HepG2 (cell line): ENCODE results near the gene RHBDF2. TPM values are rescaled to one million over a fixed set of nuclear protein-coding genes. Genes with fewer than 3 reads are reported as not detected.

Source experiments
- EED ChIP-seq: sonication (generic); formaldehyde crosslinking; IDR thresholded peaks from 2 replicates; pipeline ENCODE4 v1.5.0; 2020; ENCODE audit warnings: mild to moderate bottlenecking, missing genetic modification reagents
- FOXK2 ChIP-seq: fragments of 450-650 bp; IDR thresholded peaks from 2 replicates; pipeline ENCODE4 v1.6.1; 2016
- GABPB1 ChIP-seq: IDR thresholded peaks from 2 replicates; pipeline ENCODE4 v1.6.1; 2016; ENCODE audit warnings: mild to moderate bottlenecking, missing genetic modification reagents, moderate library complexity, missing compliant biosample characterization
- GLI4 ChIP-seq: sonication (generic); formaldehyde crosslinking; IDR thresholded peaks from 2 replicates; pipeline ENCODE4 v1.5.1; 2020; ENCODE audit warnings: missing genetic modification reagents, mild to moderate bottlenecking, moderate library complexity, borderline replicate concordance
- KDM5A ChIP-seq: fragments of 200-600 bp; sonication (generic); IDR thresholded peaks from 2 replicates; pipeline ENCODE4 v1.7.0; 2018; ENCODE audit warnings: antibody characterized with exemption, mild to moderate bottlenecking, low read length, borderline replicate concordance
- MEF2D ChIP-seq: sonication (generic); formaldehyde crosslinking; IDR thresholded peaks from 2 replicates; pipeline ENCODE4 v1.5.1; 2020; ENCODE audit warnings: mild to moderate bottlenecking, missing genetic modification reagents
- MLLT10 ChIP-seq: sonication (generic); formaldehyde crosslinking; IDR thresholded peaks from 2 replicates; pipeline ENCODE4 v1.4.0; 2020; ENCODE audit warnings: missing genetic modification reagents
- SOX6 ChIP-seq, 2 experiments: fragments of 450-650 bp in 1 of 2; sonication (generic) in 1 of 2; formaldehyde crosslinking in 1 of 2; IDR thresholded peaks; 2 replicates each; pipeline versions ENCODE4 v1.4.0 to v1.6.1; 2017 to 2020; ENCODE audit warnings: antibody characterized with exemption in 1 of 2, mild to moderate bottlenecking in 1 of 2, missing genetic modification reagents in 1 of 2
- SP140L ChIP-seq: sonication (generic); formaldehyde crosslinking; IDR thresholded peaks from 2 replicates; pipeline ENCODE4 v1.4.0; 2020; ENCODE audit warnings: missing genetic modification reagents, borderline replicate concordance
- ZNF30 ChIP-seq: sonication (generic); formaldehyde crosslinking; IDR thresholded peaks from 2 replicates; pipeline ENCODE4 v1.5.0; 2020; ENCODE audit warnings: mild to moderate bottlenecking, missing genetic modification reagents
- ZNF343 ChIP-seq: sonication (generic); formaldehyde crosslinking; IDR thresholded peaks from 2 replicates; pipeline ENCODE4 v1.4.0; 2020; ENCODE audit warnings: mild to moderate bottlenecking, missing genetic modification reagents
- ZNF549 ChIP-seq: sonication (generic); formaldehyde crosslinking; IDR thresholded peaks from 2 replicates; pipeline ENCODE4 v1.5.0; 2020; ENCODE audit warnings: missing genetic modification reagents
- ZNF616 ChIP-seq: sonication (generic); formaldehyde crosslinking; IDR thresholded peaks from 2 replicates; pipeline ENCODE4 v1.5.0; 2020; ENCODE audit warnings: low read depth, mild to moderate bottlenecking, missing genetic modification reagents
- ZNF749 ChIP-seq: sonication (generic); formaldehyde crosslinking; IDR thresholded peaks from 2 replicates; pipeline ENCODE4 v1.8.0; 2022; ENCODE audit warnings: mild to moderate bottlenecking, missing genetic modification reagents, moderate library complexity, borderline replicate concordance
- ZSCAN21 ChIP-seq: sonication (generic); formaldehyde crosslinking; IDR thresholded peaks from 2 replicates; pipeline ENCODE4 v1.8.0; 2022; ENCODE audit warnings: mild to moderate bottlenecking, missing genetic modification reagents, moderate library complexity, borderline replicate concordance
- ZSCAN22 ChIP-seq: sonication (generic); formaldehyde crosslinking; IDR thresholded peaks from 2 replicates; pipeline ENCODE4 v1.4.0; 2020; ENCODE audit warnings: mild to moderate bottlenecking, missing genetic modification reagents
- ZSCAN31 ChIP-seq: sonication (generic); formaldehyde crosslinking; IDR thresholded peaks from 2 replicates; pipeline ENCODE4 v1.5.0; 2020; ENCODE audit warnings: low read depth, mild to moderate bottlenecking, missing genetic modification reagents
- polyA plus RNA-seq, 8 experiments: library from polyadenylated mRNA; depleted of rRNA in 3 of 8; stranded (reverse) in 7 of 8; unstranded in 1 of 8; fragments of >200 nt; fragmentation: Illumina TruSeq in 4 of 8; extraction: Trizol in 4 of 8; gene quantifications; 2 replicates each; pipeline versions ENCODE4 v1.2.1 to v1.2.3, GENCODE V29; 2011 to 2016; ENCODE audit warnings: low read depth in 4 of 8, missing spikeins in 1 of 8, mixed read lengths in 1 of 8; ENCODE audit not compliant: insufficient read depth in 1 of 8
- total RNA-seq, 5 experiments: library from RNA; depleted of rRNA; stranded (reverse); fragments of >200 nt; fragmentation: Illumina TruSeq; extraction: Trizol; gene quantifications; 2 replicates each; pipeline ENCODE4 v1.2.3, GENCODE V29; 2016; ENCODE audit warnings: low read depth in 1 of 5
- TF ChIP-seq, protein P1 (sequence below): sonication (generic); formaldehyde crosslinking; IDR thresholded peaks from 2 replicates; pipeline ENCODE4 v1.8.1; 2023; ENCODE audit warnings: missing genetic modification reagents, mild to moderate bottlenecking, borderline replicate concordance
- TF ChIP-seq, protein P2 (sequence below): IDR thresholded peaks from 2 replicates; pipeline ENCODE4 v1.4.0; 2020; ENCODE audit warnings: mild to moderate bottlenecking, missing genetic modification reagents
- TF ChIP-seq, protein P3 (sequence below): sonication (generic); formaldehyde crosslinking; IDR thresholded peaks from 2 replicates; pipeline ENCODE4 v1.4.0; 2020; ENCODE audit warnings: missing genetic modification reagents, mild to moderate bottlenecking, borderline replicate concordance
- TF ChIP-seq, protein P4 (sequence below): sonication (generic); formaldehyde crosslinking; IDR thresholded peaks from 2 replicates; pipeline ENCODE4 v1.5.1; 2020; ENCODE audit warnings: mild to moderate bottlenecking, missing genetic modification reagents, borderline replicate concordance

RHBDF2 gene
- total and polyA plus RNA-seq, 2 of the 13 experiments (the other 11 are each of a cell fraction or from before 2014, with no cell fraction given): 7.8 to 24.2 TPM

DNA sequence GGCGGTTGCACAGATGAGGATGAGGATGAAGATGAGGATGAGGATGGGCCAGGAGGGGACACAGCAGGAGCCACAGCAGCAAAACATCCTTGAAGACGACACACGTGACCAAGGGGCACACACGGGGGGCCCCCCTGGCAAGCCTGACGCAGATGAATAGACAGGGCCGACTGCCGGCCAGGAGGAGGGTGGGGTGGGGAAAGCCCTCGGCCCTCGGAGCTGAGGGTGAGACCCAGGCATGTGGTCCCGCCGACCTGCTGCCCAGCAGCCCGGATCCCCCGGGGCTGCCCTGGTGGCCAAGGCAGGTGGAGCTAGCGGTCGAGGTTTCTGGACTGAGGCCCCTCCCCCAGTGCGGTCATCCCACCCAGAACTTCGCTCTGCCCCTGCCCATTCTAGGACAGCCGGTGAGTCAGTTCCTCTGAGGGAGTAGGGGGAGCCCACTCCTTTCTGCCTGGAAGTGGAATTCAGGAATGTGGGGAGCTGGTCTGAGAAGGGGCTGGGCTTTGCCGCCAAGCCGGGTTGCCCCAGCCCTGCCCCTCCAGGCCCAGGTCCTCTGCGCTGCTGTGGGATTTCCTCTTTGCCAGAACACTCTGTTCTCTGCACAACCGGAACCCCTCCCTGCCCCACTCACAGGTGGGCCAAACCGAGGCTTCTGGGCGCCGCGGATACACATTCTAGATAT is 26.3 kb upstream of the RHBDF2 start (continued):
- TF ChIP-seq MLLT10 (CRISPR knock-in tag) (no peak), ZSCAN31 (no peak), MEF2D (CRISPR knock-in tag) (no peak), FOXK2 (no peak), ZNF549 (CRISPR knock-in tag) (no peak), GLI4 (CRISPR knock-in tag) (no peak), ZNF30 (no peak), GABPB1 (CRISPR knock-in tag) (peak; percentile 62; the same call in 1 of the 2 replicates), ZNF343 (no peak), ZNF616 (no peak; the same call in 1 of the 2 replicates), ZNF749 (no peak), SP140L (CRISPR knock-in tag) (no peak), ZSCAN21 (peak; percentile 75; the same call in 1 of the 2 replicates), KDM5A (no peak), ZSCAN22 (CRISPR knock-in tag) (no peak), EED (CRISPR knock-in tag) (no peak), SOX6 (IDR thresholded peaks at IDR 0.05) (no peak), SOX6 (CRISPR knock-in tag; IDR thresholded peaks at IDR 0.05) (peak; percentile 34; the same call in 1 of the 2 replicates)
- TF ChIP-seq, protein P1, sequence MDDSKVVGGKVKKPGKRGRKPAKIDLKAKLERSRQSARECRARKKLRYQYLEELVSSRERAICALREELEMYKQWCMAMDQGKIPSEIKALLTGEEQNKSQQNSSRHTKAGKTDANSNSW (CRISPR knock-in tag): no peak
- TF ChIP-seq, protein P2, sequence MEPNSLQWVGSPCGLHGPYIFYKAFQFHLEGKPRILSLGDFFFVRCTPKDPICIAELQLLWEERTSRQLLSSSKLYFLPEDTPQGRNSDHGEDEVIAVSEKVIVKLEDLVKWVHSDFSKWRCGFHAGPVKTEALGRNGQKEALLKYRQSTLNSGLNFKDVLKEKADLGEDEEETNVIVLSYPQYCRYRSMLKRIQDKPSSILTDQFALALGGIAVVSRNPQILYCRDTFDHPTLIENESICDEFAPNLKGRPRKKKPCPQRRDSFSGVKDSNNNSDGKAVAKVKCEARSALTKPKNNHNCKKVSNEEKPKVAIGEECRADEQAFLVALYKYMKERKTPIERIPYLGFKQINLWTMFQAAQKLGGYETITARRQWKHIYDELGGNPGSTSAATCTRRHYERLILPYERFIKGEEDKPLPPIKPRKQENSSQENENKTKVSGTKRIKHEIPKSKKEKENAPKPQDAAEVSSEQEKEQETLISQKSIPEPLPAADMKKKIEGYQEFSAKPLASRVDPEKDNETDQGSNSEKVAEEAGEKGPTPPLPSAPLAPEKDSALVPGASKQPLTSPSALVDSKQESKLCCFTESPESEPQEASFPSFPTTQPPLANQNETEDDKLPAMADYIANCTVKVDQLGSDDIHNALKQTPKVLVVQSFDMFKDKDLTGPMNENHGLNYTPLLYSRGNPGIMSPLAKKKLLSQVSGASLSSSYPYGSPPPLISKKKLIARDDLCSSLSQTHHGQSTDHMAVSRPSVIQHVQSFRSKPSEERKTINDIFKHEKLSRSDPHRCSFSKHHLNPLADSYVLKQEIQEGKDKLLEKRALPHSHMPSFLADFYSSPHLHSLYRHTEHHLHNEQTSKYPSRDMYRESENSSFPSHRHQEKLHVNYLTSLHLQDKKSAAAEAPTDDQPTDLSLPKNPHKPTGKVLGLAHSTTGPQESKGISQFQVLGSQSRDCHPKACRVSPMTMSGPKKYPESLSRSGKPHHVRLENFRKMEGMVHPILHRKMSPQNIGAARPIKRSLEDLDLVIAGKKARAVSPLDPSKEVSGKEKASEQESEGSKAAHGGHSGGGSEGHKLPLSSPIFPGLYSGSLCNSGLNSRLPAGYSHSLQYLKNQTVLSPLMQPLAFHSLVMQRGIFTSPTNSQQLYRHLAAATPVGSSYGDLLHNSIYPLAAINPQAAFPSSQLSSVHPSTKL: peak; percentile 21; the same call in 1 of the 2 replicates
- TF ChIP-seq, protein P3, sequence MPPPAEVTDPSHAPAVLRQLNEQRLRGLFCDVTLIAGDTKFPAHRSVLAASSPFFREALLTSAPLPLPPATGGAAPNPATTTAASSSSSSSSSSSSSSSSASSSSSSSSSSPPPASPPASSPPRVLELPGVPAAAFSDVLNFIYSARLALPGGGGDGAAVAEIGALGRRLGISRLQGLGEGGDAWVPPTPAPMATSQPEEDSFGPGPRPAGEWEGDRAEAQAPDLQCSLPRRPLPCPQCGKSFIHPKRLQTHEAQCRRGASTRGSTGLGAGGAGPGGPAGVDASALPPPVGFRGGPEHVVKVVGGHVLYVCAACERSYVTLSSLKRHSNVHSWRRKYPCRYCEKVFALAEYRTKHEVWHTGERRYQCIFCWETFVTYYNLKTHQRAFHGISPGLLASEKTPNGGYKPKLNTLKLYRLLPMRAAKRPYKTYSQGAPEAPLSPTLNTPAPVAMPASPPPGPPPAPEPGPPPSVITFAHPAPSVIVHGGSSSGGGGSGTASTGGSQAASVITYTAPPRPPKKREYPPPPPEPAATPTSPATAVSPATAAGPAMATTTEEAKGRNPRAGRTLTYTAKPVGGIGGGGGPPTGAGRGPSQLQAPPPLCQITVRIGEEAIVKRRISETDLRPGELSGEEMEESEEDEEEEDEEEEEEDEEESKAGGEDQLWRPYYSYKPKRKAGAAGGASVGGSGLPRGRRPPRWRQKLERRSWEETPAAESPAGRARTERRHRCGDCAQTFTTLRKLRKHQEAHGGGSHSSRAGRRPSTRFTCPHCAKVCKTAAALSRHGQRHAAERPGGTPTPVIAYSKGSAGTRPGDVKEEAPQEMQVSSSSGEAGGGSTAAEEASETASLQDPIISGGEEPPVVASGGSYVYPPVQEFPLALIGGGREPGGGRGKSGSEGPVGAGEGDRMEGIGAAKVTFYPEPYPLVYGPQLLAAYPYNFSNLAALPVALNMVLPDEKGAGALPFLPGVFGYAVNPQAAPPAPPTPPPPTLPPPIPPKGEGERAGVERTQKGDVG (CRISPR knock-in tag): no peak
- TF ChIP-seq, protein P4, sequence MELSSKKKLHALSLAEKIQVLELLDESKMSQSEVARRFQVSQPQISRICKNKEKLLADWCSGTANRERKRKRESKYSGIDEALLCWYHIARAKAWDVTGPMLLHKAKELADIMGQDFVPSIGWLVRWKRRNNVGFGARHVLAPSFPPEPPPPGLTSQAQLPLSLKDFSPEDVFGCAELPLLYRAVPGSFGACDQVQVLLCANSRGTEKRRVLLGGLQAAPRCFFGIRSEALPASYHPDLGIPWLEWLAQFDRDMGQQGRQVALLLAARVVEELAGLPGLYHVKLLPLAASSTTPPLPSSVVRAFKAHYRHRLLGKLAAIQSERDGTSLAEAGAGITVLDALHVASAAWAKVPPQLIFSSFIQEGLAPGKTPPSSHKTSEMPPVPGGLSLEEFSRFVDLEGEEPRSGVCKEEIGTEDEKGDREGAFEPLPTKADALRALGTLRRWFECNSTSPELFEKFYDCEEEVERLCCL (CRISPR knock-in tag): no peak
